Heart right ventricle (tissue), 16 donors: Measurements from ENCODE around the gene ADAMTS1. TPM values are rescaled to one million over a fixed set of nuclear protein-coding genes. Genes with fewer than 3 reads are reported as not detected.

Experiments
- ATAC-seq, 8 donors: fragments of 200-7000 bp; cut with Tn5 transposase; one replicate each; pipeline ENCODE4 v1.9.1; 2020; ENCODE audit warnings: mild to moderate bottlenecking in 8 of 8, moderate library complexity in 8 of 8, moderate number of reproducible peaks in 1 of 8
- DNase-seq, 2 donors: peaks; one replicate each; pipeline ENCODE4 v3.0.0-alpha.2; 2020
- H3K27ac ChIP-seq, 10 donors: fragments of 200-600 bp; sonication (generic) in 2 of 10; one replicate each; pipeline versions ENCODE4 v1.5.0 to v1.8.0; 2020 to 2022; ENCODE audit warnings: mild to moderate bottlenecking in 3 of 10
- H3K27me3 ChIP-seq, 7 donors: fragments of 200-600 bp; one replicate each; pipeline ENCODE4 v1.8.0; 2021 to 2022; ENCODE audit warnings: mild to moderate bottlenecking in 2 of 7
- H3K36me3 ChIP-seq, 9 donors: fragments of 200-600 bp; sonication (generic) in 1 of 9; one replicate each; pipeline versions ENCODE4 v1.5.0 to v1.8.0; 2020 to 2022; ENCODE audit warnings: mild to moderate bottlenecking in 2 of 9
- H3K4me1 ChIP-seq, 9 donors: fragments of 200-600 bp; sonication (generic) in 1 of 9; one replicate each; pipeline versions ENCODE4 v1.5.0 to v1.8.0; 2020 to 2022; ENCODE audit warnings: mild to moderate bottlenecking in 4 of 9
- H3K4me3 ChIP-seq, 10 donors: fragments of 200-600 bp; sonication (generic) in 2 of 10; one replicate each; pipeline versions ENCODE4 v1.5.0 to v1.8.0; 2020 to 2022; ENCODE audit warnings: mild to moderate bottlenecking in 7 of 10, moderate library complexity in 2 of 10
- H3K9me3 ChIP-seq, 11 donors: fragments of 200-600 bp in 10 of 11; sonication (generic) in 2 of 11; one replicate each; pipeline versions ENCODE4 v1.5.0 to v1.8.0; 2013 to 2022; ENCODE audit warnings: mild to moderate bottlenecking in 2 of 11, control low read depth in 1 of 11, moderate library complexity in 1 of 11
- WGBS, 2 donors: extraction: QIAGEN DNeasy Blood & Tissue Kit; methylation state at CpG; one replicate each; pipeline ENCODE4 v1.1.7; 2013; ENCODE audit warnings: inconsistent platforms in 1 of 2; 5-methylcytosine and 5-hydroxymethylcytosine counted together
- intact Hi-C, 10 donors: fragments of 100-400 bp; cut with DNase I; formaldehyde crosslinking; loops; one replicate each; pipeline versions ENCODE4 v1.11.1 to v1.14.2; 2022
- polyA plus RNA-seq, 2 donors: library from polyadenylated mRNA; stranded (reverse); fragments of 200-250 nt; gene quantifications; one replicate each; pipeline ENCODE4 v1.2.3, GENCODE V29; 2013
- total RNA-seq, 10 donors: library from RNA; stranded (reverse); fragmentation: NEBNext Ultra II Directional in 3 of 10; extraction: Animal tissue kit (Norgen Biotek cat#: 25700) in 3 of 10; gene quantifications; one replicate each; pipeline versions ENCODE4 v1.2.1 to v1.2.4, GENCODE V29; 2021 to 2023
- TF ChIP-seq, protein P1 (sequence below), 9 donors: fragments of 200-600 bp; sonication (generic) in 2 of 9; IDR thresholded peaks; one replicate each; pipeline versions ENCODE4 v1.5.0 to v1.8.0; 2021 to 2022; ENCODE audit warnings: antibody characterized with exemption in 9 of 9, mild to moderate bottlenecking in 5 of 9, moderate library complexity in 1 of 9
- donor health status: Arrhythmogenic right ventricular cardiomyopathy.
- donor health status: ischemic (EF 13 %, LVEDD 7.1; RV severe dilation, severe dysfunction).
- donor health status: healthy with polysubstance abuse.
- donor health status: DM: no; HTN: yes; CAD: no.
- donor health status: DM: no; HTN: no; CAD: no.
- donor health status: ischemic (EF 25% LVEDD 6.9; RV normal size, moderate dysfunction).
- donor health status: ischemic (EF 25% LVEDD 5.7; RV mildly dilated, moderate dysfunction).
- donor health status: healthy.
- donor health status: DM: yes; HTN: yes; CAD: no.
- donor health status: Ischemic cardiomyopathy.
- donor health status: ischemic (EF 35%, LVEDD 5.7; RV mildly dilated, moderate dysfunction).
- donor health status: nonischemic (EF 11% LVEDD 7.7; RV severe dilation, severe dysfunction).
- donor health status: DM: yes; HTN: yes; CAD: no.
- donor health status: PGD.
- donor health status: ischemic (EF 29% LVEDD 5.4; RV normal size, mild dysfunction).
- donor health status: nonischemic (EF 23%, LVEDD 6.1; RV moderate dilation, normal function).

Gene ADAMTS1
- total and polyA plus RNA-seq, 12 donors = 20.4 to 169 (median 74.8) TPM

DNA sequence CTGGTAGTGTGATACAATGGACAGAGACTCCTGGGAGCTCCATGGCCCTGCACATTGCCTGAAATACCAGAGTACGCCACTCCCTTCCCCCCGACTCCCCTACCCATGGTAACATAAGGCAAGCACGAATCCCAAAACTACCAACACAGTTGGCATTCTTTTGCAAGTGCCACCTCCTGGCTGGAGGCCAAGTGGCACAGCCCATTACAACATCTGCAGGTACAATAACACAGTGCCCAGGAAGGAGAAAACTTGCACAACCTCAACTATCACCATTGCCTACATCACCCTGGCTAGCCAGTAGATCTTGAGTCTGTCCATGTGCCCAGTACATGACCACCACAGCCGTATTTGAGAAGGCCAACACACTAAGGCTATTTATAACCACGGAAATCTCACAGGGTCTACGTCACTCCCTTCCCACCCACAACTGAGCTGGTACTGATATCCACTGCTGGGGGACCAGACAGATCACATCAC lies 11.7 kb downstream of the ADAMTS1 start:
- Histone ChIP-seq H3K4me1 (peaks cover 0 to 29% (median 11%) of the 10 kb centered on the region in 9 donors), H3K36me3 (peaks cover 0 to 31% (median 25%) of the 10 kb centered on the region in 9 donors), H3K4me3 (no peak overlapping the region), H3K27me3 (no peaks in the 10 kb centered on the region), H3K9me3 (no peaks in the 10 kb centered on the region), H3K27ac (peak overlapping the region in 1 of 10 donors; percentile 9)
- TF ChIP-seq, protein P1, sequence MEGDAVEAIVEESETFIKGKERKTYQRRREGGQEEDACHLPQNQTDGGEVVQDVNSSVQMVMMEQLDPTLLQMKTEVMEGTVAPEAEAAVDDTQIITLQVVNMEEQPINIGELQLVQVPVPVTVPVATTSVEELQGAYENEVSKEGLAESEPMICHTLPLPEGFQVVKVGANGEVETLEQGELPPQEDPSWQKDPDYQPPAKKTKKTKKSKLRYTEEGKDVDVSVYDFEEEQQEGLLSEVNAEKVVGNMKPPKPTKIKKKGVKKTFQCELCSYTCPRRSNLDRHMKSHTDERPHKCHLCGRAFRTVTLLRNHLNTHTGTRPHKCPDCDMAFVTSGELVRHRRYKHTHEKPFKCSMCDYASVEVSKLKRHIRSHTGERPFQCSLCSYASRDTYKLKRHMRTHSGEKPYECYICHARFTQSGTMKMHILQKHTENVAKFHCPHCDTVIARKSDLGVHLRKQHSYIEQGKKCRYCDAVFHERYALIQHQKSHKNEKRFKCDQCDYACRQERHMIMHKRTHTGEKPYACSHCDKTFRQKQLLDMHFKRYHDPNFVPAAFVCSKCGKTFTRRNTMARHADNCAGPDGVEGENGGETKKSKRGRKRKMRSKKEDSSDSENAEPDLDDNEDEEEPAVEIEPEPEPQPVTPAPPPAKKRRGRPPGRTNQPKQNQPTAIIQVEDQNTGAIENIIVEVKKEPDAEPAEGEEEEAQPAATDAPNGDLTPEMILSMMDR (IDR thresholded peaks at IDR 0.05) = no peak
- 61 to 63% methylated on average over 6 of the region's 6 CpGs for WGBS, 2 donors
- ATAC-seq = peak in 7 of 8 donors; percentile 32 to 83 (median 44)
- intact Hi-C loops = loop anchor here in 2 of 10 donors (5.0 to 10.0 kb wide), 2 partner anchors 59 to 61 kb away; no protein-coding TSS in a partner anchor
- no peak for DNase-seq

DNA sequence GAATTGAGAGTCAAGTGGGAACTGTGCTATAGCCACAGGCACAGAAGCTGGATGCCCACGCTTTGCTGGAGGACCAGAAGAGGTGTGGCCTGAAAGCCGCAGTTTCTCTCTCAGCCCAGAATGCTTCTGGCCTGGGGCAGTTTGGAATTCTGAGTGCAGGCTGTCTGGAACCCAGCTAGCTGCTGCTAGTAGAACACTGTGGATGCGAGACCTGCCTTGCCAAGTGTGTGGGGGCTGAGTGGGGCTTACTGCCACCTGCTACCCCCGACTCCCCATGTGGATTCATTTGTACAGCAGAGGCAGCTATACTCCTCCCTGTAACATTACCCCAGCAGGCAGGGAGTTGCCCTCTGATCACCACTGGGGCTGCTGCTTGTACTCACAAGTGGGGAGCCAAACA lies 12.2 kb downstream of the ADAMTS1 start:
- ATAC-seq (peak in 1 of 8 donors; percentile 36), DNase-seq (no peak)
- H3K4me1 ChIP-seq = peaks cover 0 to 24% (median 11%) of the 10 kb centered on the region in 9 donors
- no peak overlapping the region for H3K4me3 ChIP-seq
- TF ChIP-seq, protein P1 (IDR thresholded peaks at IDR 0.05) = no peak
- 93 to 95% methylated on average over 4 of the region's 4 CpGs for WGBS, 2 donors
- H3K9me3 ChIP-seq = no peaks in the 10 kb centered on the region
- H3K27me3 ChIP-seq = no peaks in the 10 kb centered on the region
- H3K27ac ChIP-seq = no peak overlapping the region
- intact Hi-C loops = loop anchor here in 2 of 10 donors (5.0 to 10.0 kb wide), 2 partner anchors 58 to 61 kb away; no protein-coding TSS in a partner anchor
- peaks cover 0 to 26% (median 20%) of the 10 kb centered on the region in 9 donors for H3K36me3 ChIP-seq

DNA sequence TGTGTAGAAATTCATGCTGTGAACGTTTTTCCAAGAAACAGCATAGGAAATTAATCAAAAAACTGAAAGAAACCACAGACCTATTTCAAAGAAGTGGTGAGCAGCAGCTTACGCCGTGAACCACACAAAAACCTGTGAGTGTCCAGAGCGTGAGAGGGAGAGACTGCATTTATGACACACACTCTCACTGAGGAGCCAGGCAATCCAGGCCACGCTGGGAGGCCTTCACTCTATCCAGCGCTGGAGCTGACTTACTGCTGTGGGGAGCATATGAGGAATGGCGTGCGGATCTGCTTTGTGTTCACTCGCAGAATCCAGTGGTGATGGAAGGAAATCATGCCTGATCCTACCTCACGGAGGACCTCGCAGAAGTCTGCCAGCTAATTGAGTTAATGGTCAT lies 12.7 kb downstream of the ADAMTS1 start:
- Histone ChIP-seq H3K4me3 (no peak overlapping the region), H3K36me3 (peaks cover 0 to 22% (median 16%) of the 10 kb centered on the region in 9 donors), H3K27ac (no peak overlapping the region), H3K4me1 (peaks cover 0 to 20% (median 6%) of the 10 kb centered on the region in 9 donors), H3K27me3 (no peaks in the 10 kb centered on the region), H3K9me3 (no peaks in the 10 kb centered on the region)
- ATAC-seq = peak in 1 of 8 donors; percentile 9
- DNase-seq = no peak
- intact Hi-C loops = loop anchor here in 2 of 10 donors (5.0 to 10.0 kb wide), 2 partner anchors 58 to 60 kb away; no protein-coding TSS in a partner anchor
- 88 to 90% methylated on average over 11 of the region's 11 CpGs for WGBS, 2 donors
- TF ChIP-seq, protein P1 (IDR thresholded peaks at IDR 0.05) = no peak

DNA sequence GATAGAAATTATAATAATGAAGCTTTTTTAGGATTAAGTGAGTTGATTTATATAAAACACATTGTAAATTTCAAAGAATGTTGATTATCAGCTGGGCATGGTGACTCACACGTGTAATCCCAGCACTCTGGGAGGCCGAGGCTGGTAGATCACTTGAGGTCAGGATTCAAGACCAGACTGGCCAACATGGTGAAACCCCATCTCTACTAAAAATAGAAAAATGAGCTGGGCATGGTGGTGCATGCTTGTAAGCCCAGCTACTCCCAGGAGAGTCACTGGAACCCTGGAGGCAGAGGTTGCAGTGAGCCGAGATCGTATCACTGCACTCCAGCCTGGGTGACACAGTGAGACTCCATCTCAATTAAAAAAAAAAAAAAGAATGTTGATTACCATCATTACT lies 18.4 kb downstream of the ADAMTS1 start:
- intact Hi-C loops = no loop called here
- Histone ChIP-seq H3K27ac (no peak overlapping the region), H3K9me3 (no peaks in the 10 kb centered on the region), H3K27me3 (no peaks in the 10 kb centered on the region), H3K4me3 (no peak overlapping the region), H3K36me3 (no peaks in the 10 kb centered on the region), H3K4me1 (no peaks in the 10 kb centered on the region)
- WGBS, 2 donors = 89 to 90% methylated on average over 4 of the region's 4 CpGs
- no peak for DNase-seq
- no peak for ATAC-seq
- TF ChIP-seq, protein P1 (IDR thresholded peaks at IDR 0.05) = no peak
